HCT116 (cell line): ENCODE measurements around the gene IFT122.

ENCODE experiments used
- CTCF ChIP-seq, 3 experiments: fragments of 200-600 bp in 1 of 3; sonication (generic) in 1 of 3; IDR thresholded peaks in 2 of 3; conservative IDR thresholded peaks in 1 of 3; 2 replicates each; pipeline ENCODE4 v1.5.1; 2012 to 2017; ENCODE audit warnings: low read depth in 2 of 3, low read length in 2 of 3, antibody characterized with exemption in 1 of 3, borderline replicate concordance in 1 of 3, control low read depth in 1 of 3, mild to moderate bottlenecking in 1 of 3, mixed read lengths in 1 of 3, mixed run types in 1 of 3, moderate library complexity in 1 of 3; ENCODE audit not compliant: insufficient read depth in 1 of 3
- ELF1 ChIP-seq: IDR thresholded peaks from 2 replicates; pipeline ENCODE4 v1.6.1; 2012; ENCODE audit warnings: low read depth, borderline replicate concordance
- EZH2 ChIP-seq: fragments of 200-600 bp; sonication (generic); IDR thresholded peaks from 2 replicates; pipeline ENCODE4 v1.6.1; 2017; ENCODE audit warnings: antibody characterized with exemption, mixed run types
- EZH2phosphoT487 ChIP-seq: fragments of 200-600 bp; IDR thresholded peaks from 2 replicates; pipeline ENCODE4 v1.6.1; 2018; ENCODE audit warnings: antibody characterized with exemption, borderline replicate concordance
- POLR2A ChIP-seq: IDR thresholded peaks from 2 replicates; pipeline ENCODE4 v1.7.0; 2011; ENCODE audit warnings: borderline replicate concordance; ENCODE audit not compliant: insufficient read depth, insufficient read length; ENCODE audit errors: extremely low read depth
- POLR2AphosphoS5 ChIP-seq: IDR thresholded peaks from 2 replicates; pipeline ENCODE4 v1.6.1; 2011; ENCODE audit warnings: mild to moderate bottlenecking, low read depth, low read length, moderate library complexity
- RAD21 ChIP-seq: IDR thresholded peaks from 2 replicates; pipeline ENCODE4 v1.6.1; 2012; ENCODE audit warnings: low read depth, mild to moderate bottlenecking
- SRF ChIP-seq: IDR thresholded peaks from 2 replicates; pipeline ENCODE4 v1.6.1; 2012; ENCODE audit warnings: low read depth
- ZNF274 ChIP-seq: fragments of 200-500 bp; sonication (Bioruptor generic); IDR thresholded peaks from 2 replicates; pipeline ENCODE4 v1.6.1; 2014; ENCODE audit warnings: mild to moderate bottlenecking, low read depth, low read length, inconsistent platforms

- TF ChIP-seq EZH2phosphoT487, result no peak
- TF ChIP-seq POLR2AphosphoS5, result no peak
- no peak for TF ChIP-seq ZNF274
- TF ChIP-seq SRF, result no peak
- no peak for TF ChIP-seq CTCF (IDR thresholded peaks at IDR 0.05 in 2 of 3, conservative IDR thresholded peaks at IDR 0.05 in 1 of 3; ENCODE audit: borderline replicate concordance in 1 of 3, insufficient read depth in 1 of 3, low read depth in 2 of 3, low read length in 2 of 3)
- no peak for TF ChIP-seq RAD21
- TF ChIP-seq ELF1, result no peak
- TF ChIP-seq EZH2, result no peak
- TF ChIP-seq POLR2A, result no peak
Observed at GRCh38 chr3:129556358-129556695, 116.3 kb downstream of the IFT122 start.
